T-cell (primary cell): ENCODE results near the gene UBE3A. TPM values are rescaled to one million over a fixed set of nuclear protein-coding genes. Genes with fewer than 3 reads are reported as not detected.
A peak's percentile ranks its signal among the peaks of the same experiment; 100 is the strongest.

Source experiments
- ATAC-seq, 4 experiments: fragments of 200-7000 bp in 3 of 4; fragments of 150-1000 bp in 1 of 4; cut with Tn5 transposase; replicated peaks in 1 of 4; 1 replicate in 3 of 4; 2 replicates in 1 of 4; pipeline ENCODE4 v1.10.0; 2021; ENCODE audit warnings: moderate library complexity in 3 of 4, mild to moderate bottlenecking in 2 of 4, moderate number of reproducible peaks in 1 of 4
- CTCF ChIA-PET, 2 donors: fragments of 300-600 bp; sonication (Branson Sonifier 250); formaldehyde crosslinking; loops; one replicate each; lab custom pipeline; 2022; ENCODE audit warnings: antibody characterized with exemption in 2 of 2; lab: Charles Lee
- POLR2A ChIA-PET, 2 donors: fragments of 300-600 bp; sonication (Branson Sonifier 250); formaldehyde crosslinking; loops; one replicate each; lab custom pipeline; 2022; ENCODE audit warnings: antibody characterized with exemption in 2 of 2; lab: Charles Lee
- DNase-seq, 35 experiments: peaks; one replicate each; pipeline versions ENCODE4 v3.0.0 to v3.0.0-alpha.2; 2013 to 2023
- H3K27ac ChIP-seq: one replicate; pipeline ENCODE4 v1.5.1; 2013; ENCODE audit warnings: low read length
- H3K27me3 ChIP-seq, 2 experiments: replicated peaks in 1 of 2; 1 replicate in 1 of 2; 2 replicates in 1 of 2; pipeline versions ENCODE4 v1.6.1 to v1.7.0; 2013; ENCODE audit warnings: low read length in 1 of 2, mixed read lengths in 1 of 2; ENCODE audit not compliant: control insufficient read depth in 2 of 2, insufficient read depth in 2 of 2; ENCODE audit errors: extremely low read depth in 1 of 2
- H3K36me3 ChIP-seq, 2 donors: 1 replicate in 1 of 2; 2 replicates in 1 of 2; pipeline versions ENCODE4 v1.6.1 to v1.7.0; 2013; ENCODE audit warnings: low read length in 1 of 2; ENCODE audit not compliant: control insufficient read depth in 2 of 2, insufficient read depth in 1 of 2; ENCODE audit errors: extremely low read depth in 1 of 2
- H3K4me1 ChIP-seq, 2 experiments: 1 replicate in 1 of 2; 2 replicates in 1 of 2; pipeline versions ENCODE4 v1.6.1 to v1.7.0; 2013; ENCODE audit warnings: low read length in 2 of 2, mixed read lengths in 1 of 2; ENCODE audit not compliant: insufficient read depth in 2 of 2, control insufficient read depth in 1 of 2; ENCODE audit errors: extremely low read depth in 1 of 2
- H3K4me3 ChIP-seq, 2 donors: 1 replicate in 1 of 2; 2 replicates in 1 of 2; pipeline versions ENCODE4 v1.5.1 to v1.7.0; 2013; ENCODE audit warnings: mild to moderate bottlenecking in 2 of 2, low read length in 1 of 2, moderate library complexity in 1 of 2; ENCODE audit not compliant: control insufficient read depth in 1 of 2; ENCODE audit errors: extremely low read depth in 1 of 2
- H3K9me3 ChIP-seq: 2 replicates; pipeline ENCODE4 v1.7.0; 2013
- H3K27ac Mint-ChIP-seq, 2 donors: one replicate each; pipeline ENCODE4 v1.8.0; 2020 to 2021; ENCODE audit warnings: mild to moderate bottlenecking in 2 of 2, mixed read lengths in 2 of 2
- H3K27me3 Mint-ChIP-seq, 2 donors: one replicate each; pipeline ENCODE4 v1.8.0; 2021 to 2022; ENCODE audit warnings: mixed read lengths in 2 of 2
- H3K36me3 Mint-ChIP-seq: one replicate; pipeline ENCODE4 v1.8.0; 2021; ENCODE audit warnings: mixed read lengths
- H3K4me1 Mint-ChIP-seq, 3 donors: one replicate each; pipeline ENCODE4 v1.8.0; 2020 to 2022; ENCODE audit warnings: mixed read lengths in 3 of 3, mild to moderate bottlenecking in 1 of 3
- H3K4me3 Mint-ChIP-seq, 3 donors: one replicate each; pipeline ENCODE4 v1.8.0; 2020 to 2022; ENCODE audit warnings: mild to moderate bottlenecking in 3 of 3, mixed read lengths in 3 of 3, moderate library complexity in 3 of 3
- H3K9me3 Mint-ChIP-seq, 3 donors: one replicate each; pipeline ENCODE4 v1.8.0; 2020 to 2022; ENCODE audit warnings: mixed read lengths in 3 of 3
- WGBS: methylation state at CpG from one replicate; pipeline ENCODE4 v1.1.5; 2013; ENCODE audit warnings: missing lambda C conversion rate; ENCODE audit not compliant: insufficient coverage; 5-methylcytosine and 5-hydroxymethylcytosine counted together
- total RNA-seq, 35 experiments: library from RNA in 6 of 35; stranded (reverse) in 6 of 35; fragments of 120-200 nt in 1 of 35; gene quantifications; one replicate each; pipeline versions ENCODE4 v1.2.1 to v1.2.4 and lab custom pipeline; 2013 to 2026

The UBE3A gene
- total RNA-seq, 5 donors from 2014 or later (not counting 1 experiment from before 2014, with no cell fraction given): 115 to 119 (median 118) TPM

GRCh38 chr15:25394898-25395297 is 43.9 kb downstream of the UBE3A start:
- Mint-ChIP-seq H3K27me3 (no peaks in the 10 kb centered on the region), H3K9me3 (no peaks in the 10 kb centered on the region), H3K4me1 (peaks cover 32 to 42% (median 40%) of the 10 kb centered on the region in 3 donors), H3K36me3 (peaks cover 49% of the 10 kb centered on the region), H3K4me3 (no peak overlapping the region), H3K27ac (peak overlapping the region in 1 of 2 donors; percentile 20)
- no peak overlapping the region for H3K27ac ChIP-seq
- no peaks in the 10 kb centered on the region for H3K27me3 ChIP-seq
- WGBS: 78% methylated on average over 1 of the region's 2 CpGs
- CTCF ChIA-PET: no interaction called here
- ATAC-seq: no peak
- no peak overlapping the region for H3K4me3 ChIP-seq
- no peaks in the 10 kb centered on the region for H3K4me1 ChIP-seq
- DNase-seq: no peak
- no peaks in the 10 kb centered on the region for H3K36me3 ChIP-seq
- POLR2A ChIA-PET: no interaction called here
- H3K9me3 ChIP-seq: no peaks in the 10 kb centered on the region

GRCh38 chr15:25392806-25393205 is 46.0 kb downstream of the UBE3A start:
- no peaks in the 10 kb centered on the region for H3K36me3 ChIP-seq
- H3K9me3 Mint-ChIP-seq: peaks cover 2 to 8% (median 4%) of the 10 kb centered on the region in 3 donors
- ChIA-PET CTCF (interaction anchor here in 1 of 2 donors (0.5 kb wide), 1 partner anchor 35 kb away, joined by 5 read pairs; no protein-coding TSS in a partner anchor), POLR2A (no interaction called here)
- no peaks in the 10 kb centered on the region for H3K27me3 Mint-ChIP-seq
- H3K27ac Mint-ChIP-seq: no peak overlapping the region
- ATAC-seq (no peak), DNase-seq (no peak)
- H3K27ac ChIP-seq: no peak overlapping the region
- H3K4me1 ChIP-seq: no peaks in the 10 kb centered on the region
- H3K36me3 Mint-ChIP-seq: peaks cover 52% of the 10 kb centered on the region
- H3K4me3 ChIP-seq: no peak overlapping the region
- 88% methylated on average over 1 of the region's 3 CpGs for WGBS
- H3K9me3 ChIP-seq: no peaks in the 10 kb centered on the region
- peaks cover 45 to 51% (median 48%) of the 10 kb centered on the region in 3 donors for H3K4me1 Mint-ChIP-seq
- H3K27me3 ChIP-seq: no peaks in the 10 kb centered on the region
- no peak overlapping the region for H3K4me3 Mint-ChIP-seq

DNA sequence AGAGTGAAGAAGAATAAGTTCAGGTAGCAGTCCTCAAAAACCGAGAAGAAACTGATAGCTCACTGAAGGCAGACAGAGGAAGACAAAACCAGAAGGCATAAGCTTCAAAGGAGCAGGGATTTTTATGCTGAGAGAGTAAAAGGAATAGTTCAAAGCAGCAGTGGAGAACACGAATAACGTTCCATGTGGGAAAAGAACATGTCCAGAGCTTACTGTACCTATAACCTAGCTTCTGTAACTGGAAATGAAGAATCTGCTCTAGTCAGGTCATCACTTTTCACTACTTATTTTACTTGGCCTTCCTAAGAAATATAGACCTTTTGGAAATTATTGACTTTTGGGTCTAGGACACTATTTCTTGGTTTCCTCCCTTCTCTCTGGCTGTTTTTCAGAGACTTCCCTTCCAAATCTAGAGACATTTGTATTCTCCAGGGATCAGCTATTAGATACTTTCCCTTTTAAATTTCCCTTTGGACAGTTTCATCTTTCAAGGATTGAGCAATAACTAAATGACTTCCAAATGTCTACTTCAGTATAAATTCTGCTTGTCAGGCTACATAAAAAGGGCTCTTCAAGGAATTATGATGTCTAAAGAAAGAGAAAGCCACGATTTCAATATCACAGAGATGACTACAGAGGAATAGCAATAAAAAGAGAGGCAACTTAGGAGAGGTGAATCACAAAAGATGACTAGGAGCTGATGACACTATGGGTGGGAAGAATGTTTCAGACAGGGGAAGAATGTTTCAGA is 46.7 kb downstream of the UBE3A start:
- WGBS: 86% methylated on average over 1 of the region's 4 CpGs
- H3K4me1 Mint-ChIP-seq: peaks cover 39 to 46% (median 41%) of the 10 kb centered on the region in 3 donors
- no peak overlapping the region for H3K4me3 Mint-ChIP-seq
- Histone ChIP-seq H3K27ac (no peak overlapping the region), H3K9me3 (no peaks in the 10 kb centered on the region), H3K4me3 (no peak overlapping the region), H3K4me1 (no peaks in the 10 kb centered on the region), H3K27me3 (no peaks in the 10 kb centered on the region), H3K36me3 (no peaks in the 10 kb centered on the region)
- no peaks in the 10 kb centered on the region for H3K27me3 Mint-ChIP-seq
- CTCF ChIA-PET: interaction anchor here in 1 of 2 donors (0.5 kb wide), 1 partner anchor 36 kb away, joined by 5 read pairs; no protein-coding TSS in a partner anchor
- no peak overlapping the region for H3K27ac Mint-ChIP-seq
- ATAC-seq (no peak), DNase-seq (no peak)
- peaks cover 51% of the 10 kb centered on the region for H3K36me3 Mint-ChIP-seq
- POLR2A ChIA-PET: no interaction called here
- H3K9me3 Mint-ChIP-seq: peaks cover 4 to 8% (median 4%) of the 10 kb centered on the region in 3 donors

GRCh38 chr15:25385986-25386385 is 52.8 kb downstream of the UBE3A start:
- DNase-seq: no peak
- Histone ChIP-seq H3K4me1 (no peaks in the 10 kb centered on the region), H3K36me3 (peaks cover 0 to 3% of the 10 kb centered on the region in 2 donors), H3K27me3 (no peaks in the 10 kb centered on the region), H3K9me3 (no peaks in the 10 kb centered on the region), H3K4me3 (no peak overlapping the region), H3K27ac (no peak overlapping the region)
- H3K4me1 Mint-ChIP-seq: peaks cover 49 to 54% (median 53%) of the 10 kb centered on the region in 3 donors
- H3K27me3 Mint-ChIP-seq: no peaks in the 10 kb centered on the region
- no peak overlapping the region for H3K27ac Mint-ChIP-seq
- ChIA-PET POLR2A (interaction anchor here in 1 of 2 donors (0.6 kb wide), 1 partner anchor 50 kb away, joined by 4 read pairs; no protein-coding TSS in a partner anchor), CTCF (no interaction called here)
- no peak for ATAC-seq
- peaks cover 15 to 31% (median 23%) of the 10 kb centered on the region in 3 donors for H3K9me3 Mint-ChIP-seq
- H3K4me3 Mint-ChIP-seq: no peak overlapping the region
- H3K36me3 Mint-ChIP-seq: peaks cover 80% of the 10 kb centered on the region

GRCh38 chr15:25381579-25381978 is 57.2 kb downstream of the UBE3A start:
- H3K27ac ChIP-seq: no peak overlapping the region
- no peak for DNase-seq
- H3K27ac Mint-ChIP-seq: no peak overlapping the region
- H3K27me3 ChIP-seq: no peaks in the 10 kb centered on the region
- ChIA-PET CTCF (no interaction called here), POLR2A (no interaction called here)
- H3K4me1 Mint-ChIP-seq: peaks cover 40 to 53% (median 53%) of the 10 kb centered on the region in 3 donors
- H3K4me3 ChIP-seq: no peak overlapping the region
- ATAC-seq: no peak
- peaks cover 0 to 11% of the 10 kb centered on the region in 2 donors for H3K36me3 ChIP-seq
- peaks cover 13 to 32% (median 19%) of the 10 kb centered on the region in 3 donors for H3K9me3 Mint-ChIP-seq
- peaks cover 78% of the 10 kb centered on the region for H3K36me3 Mint-ChIP-seq
- no peaks in the 10 kb centered on the region for H3K4me1 ChIP-seq
- no CpG with 5 or more reads among the region's 5 CpGs for WGBS
- no peak overlapping the region for H3K4me3 Mint-ChIP-seq
- H3K9me3 ChIP-seq: no peaks in the 10 kb centered on the region
- H3K27me3 Mint-ChIP-seq: no peaks in the 10 kb centered on the region

- CTCF ChIA-PET: no interaction called here
- POLR2A ChIA-PET: interaction anchor here in 1 of 2 donors (0.6 kb wide), 1 partner anchor 398 kb away, joined by 10 read pairs; no protein-coding TSS in a partner anchor
- no peaks in the 10 kb centered on the region for H3K9me3 ChIP-seq
- Mint-ChIP-seq H3K36me3 (peaks cover 79% of the 10 kb centered on the region), H3K9me3 (peaks cover under 1 to 13% (median 6%) of the 10 kb centered on the region in 3 donors), H3K27ac (no peak overlapping the region), H3K4me3 (no peak overlapping the region), H3K27me3 (no peaks in the 10 kb centered on the region), H3K4me1 (peaks cover 35 to 42% (median 41%) of the 10 kb centered on the region in 3 donors)
- peaks cover 0 to 29% of the 10 kb centered on the region in 2 donors for H3K36me3 ChIP-seq
- WGBS: no CpG with 5 or more reads among the region's 2 CpGs
- H3K27ac ChIP-seq: no peak overlapping the region
- DNase-seq (no peak), ATAC-seq (no peak)
- H3K4me3 ChIP-seq: no peak overlapping the region
- H3K4me1 ChIP-seq: no peaks in the 10 kb centered on the region
- no peaks in the 10 kb centered on the region for H3K27me3 ChIP-seq
These were observed 60.3 kb downstream of the UBE3A start for GRCh38 chr15:25378501-25378901.
